ENCODE measurements around the gene HPF1.

The HPF1 gene

DNA sequence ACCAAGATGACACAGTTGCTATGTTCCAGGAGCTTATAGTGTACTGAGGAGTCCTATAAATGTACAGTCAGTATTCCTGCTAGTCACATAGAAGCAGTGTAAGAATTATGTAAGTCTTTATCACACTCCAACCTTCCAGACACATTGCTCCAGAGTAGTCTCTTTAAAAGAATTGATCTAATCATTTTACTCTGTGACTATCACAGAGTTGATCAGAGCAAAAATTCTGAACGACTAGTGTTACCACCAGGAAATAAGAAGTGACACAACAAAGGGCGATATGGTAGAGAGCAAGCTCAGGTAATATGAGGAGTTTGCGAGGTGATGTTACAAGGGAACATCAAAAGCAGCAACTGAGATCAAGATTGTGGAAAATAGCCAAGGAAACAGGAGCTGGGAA, 9.0 kb upstream of the HPF1 start:
- no peaks in the 10 kb centered on the region for H3F3A ChIP-seq (ENCODE audit: control insufficient read depth, insufficient read depth)
- H4K20me1 ChIP-seq (ENCODE audit: control insufficient read depth, insufficient read depth, low read depth, low read length) = no peaks in the 10 kb centered on the region
- H3K27ac ChIP-seq (ENCODE audit: low read depth, low read length) = no peak overlapping the region
- no peak for TF ChIP-seq EZH2phosphoT487 (IDR thresholded peaks at IDR 0.05; ENCODE audit: borderline replicate concordance, low read length)
- TF ChIP-seq CTCF (IDR thresholded peaks at IDR 0.05; ENCODE audit: low read depth, low read length, poor library complexity, severe bottlenecking) = no peak
- H3K79me2 ChIP-seq (ENCODE audit: control insufficient read depth, low read length) = no peaks in the 10 kb centered on the region
- H3K9me3 ChIP-seq (ENCODE audit: control insufficient read depth, insufficient read depth, low read length) = no peaks in the 10 kb centered on the region
- no peaks in the 10 kb centered on the region for H3K36me3 ChIP-seq (ENCODE audit: control insufficient read depth, low read length)
- no peaks in the 10 kb centered on the region for H3K9me2 ChIP-seq (replicated peaks; ENCODE audit: control insufficient read depth, low read length)
- H3K4me2 ChIP-seq (ENCODE audit: low read length) = no peak overlapping the region
- H3K4me3 ChIP-seq (ENCODE audit: low read length) = no peak overlapping the region
- H3K27me3 ChIP-seq (ENCODE audit: control insufficient read depth, low read length) = 0 out of 2 replicates have a peak, but pooled peaks cover 2% of the 10 kb centered on the region
- H3K4me1 ChIP-seq (ENCODE audit: control insufficient read depth, low read length) = no peaks in the 10 kb centered on the region

GRCh38 chr4:169765835-169766234, 8.1 kb upstream of the HPF1 start:
- Histone ChIP-seq H3K27me3 (ENCODE audit: control insufficient read depth, low read length) (0 out of 2 replicates have a peak, but pooled peaks cover 2% of the 10 kb centered on the region), H3F3A (ENCODE audit: control insufficient read depth, insufficient read depth) (no peaks in the 10 kb centered on the region), H3K27ac (ENCODE audit: low read depth, low read length) (no peak overlapping the region), H3K79me2 (ENCODE audit: control insufficient read depth, low read length) (no peaks in the 10 kb centered on the region), H3K4me3 (ENCODE audit: low read length) (no peak overlapping the region), H3K9me3 (ENCODE audit: control insufficient read depth, insufficient read depth, low read length) (no peaks in the 10 kb centered on the region), H3K36me3 (ENCODE audit: control insufficient read depth, low read length) (no peaks in the 10 kb centered on the region), H3K4me1 (ENCODE audit: control insufficient read depth, low read length) (no peaks in the 10 kb centered on the region), H4K20me1 (ENCODE audit: control insufficient read depth, insufficient read depth, low read depth, low read length) (no peaks in the 10 kb centered on the region), H3K9me2 (replicated peaks; ENCODE audit: control insufficient read depth, low read length) (no peaks in the 10 kb centered on the region), H3K4me2 (ENCODE audit: low read length) (no peak overlapping the region)
- no peak for TF ChIP-seq CTCF (IDR thresholded peaks at IDR 0.05; ENCODE audit: low read depth, low read length, poor library complexity, severe bottlenecking)
- TF ChIP-seq EZH2phosphoT487 (IDR thresholded peaks at IDR 0.05; ENCODE audit: borderline replicate concordance, low read length) = no peak

DNA sequence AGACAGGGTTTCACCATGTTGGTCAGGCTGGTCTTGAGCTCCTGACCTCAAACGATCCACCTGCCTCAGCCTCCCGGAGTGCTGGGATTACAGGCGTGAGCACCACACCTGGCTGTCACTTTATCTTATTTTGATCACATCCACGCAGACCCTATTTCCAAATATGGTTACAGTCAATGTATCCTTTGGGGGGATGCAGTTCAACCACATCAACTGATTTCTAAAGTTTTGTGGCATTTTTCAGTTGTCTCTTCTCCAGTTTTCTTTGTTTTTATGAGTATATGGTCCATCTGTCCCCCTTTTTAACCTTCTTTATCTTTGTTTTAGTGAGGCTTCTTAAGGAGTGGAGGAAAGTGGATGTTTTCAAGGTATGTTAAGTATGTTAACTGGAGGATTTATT, 4.1 kb upstream of the HPF1 start:
- peaks cover 10% of the 10 kb centered on the region for H3K4me1 ChIP-seq (ENCODE audit: control insufficient read depth, low read length)
- TF ChIP-seq CTCF (IDR thresholded peaks at IDR 0.05; ENCODE audit: low read depth, low read length, poor library complexity, severe bottlenecking) (no peak), EZH2phosphoT487 (IDR thresholded peaks at IDR 0.05; ENCODE audit: borderline replicate concordance, low read length) (no peak)
- H3F3A ChIP-seq (ENCODE audit: control insufficient read depth, insufficient read depth) = peaks cover 5% of the 10 kb centered on the region; the same call in 1 of the 2 replicates
- H3K9me2 ChIP-seq (replicated peaks; ENCODE audit: control insufficient read depth, low read length) = no peaks in the 10 kb centered on the region
- H4K20me1 ChIP-seq (ENCODE audit: control insufficient read depth, insufficient read depth, low read depth, low read length) = no peaks in the 10 kb centered on the region
- H3K36me3 ChIP-seq (ENCODE audit: control insufficient read depth, low read length) = no peaks in the 10 kb centered on the region
- H3K4me2 ChIP-seq (ENCODE audit: low read length) = no peak overlapping the region
- no peaks in the 10 kb centered on the region for H3K9me3 ChIP-seq (ENCODE audit: control insufficient read depth, insufficient read depth, low read length)
- H3K79me2 ChIP-seq (ENCODE audit: control insufficient read depth, low read length) = peaks cover 3% of the 10 kb centered on the region
- H3K27me3 ChIP-seq (ENCODE audit: control insufficient read depth, low read length) = peaks cover 4% of the 10 kb centered on the region; the same call in 1 of the 2 replicates
- no peak overlapping the region for H3K27ac ChIP-seq (ENCODE audit: low read depth, low read length)
- H3K4me3 ChIP-seq (ENCODE audit: low read length) = no peak overlapping the region
